GM23338 (cell line): ENCODE measurements around the gene FEM1B. TPM values are rescaled to one million over a fixed set of nuclear protein-coding genes. Genes with fewer than 3 reads are reported as not detected.

ENCODE experiments used
- ATAC-seq: fragments of 200-7000 bp; cut with Tn5 transposase; 3 replicates; pipeline ENCODE4 v1.9.1; 2020
- DNase-seq: peaks from one replicate; pipeline ENCODE4 v3.0.0-alpha.2; 2015; ENCODE audit warnings: low spot score
- H2AFZ ChIP-seq: fragments of 200-600 bp; sonication (generic); 2 replicates; pipeline ENCODE4 v1.8.0; 2016; ENCODE audit warnings: antibody characterized with exemption, mild to moderate bottlenecking, moderate library complexity
- H3F3A ChIP-seq: fragments of 200-600 bp; sonication (generic); replicated peaks from 2 replicates; pipeline ENCODE4 v1.8.0; 2017; ENCODE audit warnings: antibody characterized with exemption, mixed run types, low read depth
- H3K27ac ChIP-seq: fragments of 200-600 bp; sonication (generic); 2 replicates; pipeline ENCODE4 v1.6.1; 2016; ENCODE audit warnings: low read depth
- H3K27me3 ChIP-seq: fragments of 200-600 bp; sonication (generic); 2 replicates; pipeline ENCODE4 v1.8.0; 2016; ENCODE audit warnings: mild to moderate bottlenecking, mixed run types, moderate library complexity; ENCODE audit not compliant: insufficient read depth
- H3K36me3 ChIP-seq: fragments of 200-600 bp; sonication (generic); 2 replicates; pipeline ENCODE4 v1.8.0; 2016; ENCODE audit warnings: mild to moderate bottlenecking; ENCODE audit not compliant: insufficient read depth
- H3K4me1 ChIP-seq: fragments of 200-600 bp; sonication (generic); 2 replicates; pipeline ENCODE4 v1.8.0; 2016; ENCODE audit warnings: mild to moderate bottlenecking, moderate library complexity; ENCODE audit not compliant: insufficient read depth
- H3K4me2 ChIP-seq: fragments of 200-600 bp; sonication (generic); 2 replicates; pipeline ENCODE4 v1.7.1; 2017; ENCODE audit warnings: mixed run types
- H3K4me3 ChIP-seq: fragments of 200-600 bp; sonication (generic); 2 replicates; pipeline ENCODE4 v1.6.1; 2016; ENCODE audit warnings: mixed run types
- H3K79me2 ChIP-seq: fragments of 200-600 bp; sonication (generic); replicated peaks from 2 replicates; pipeline ENCODE4 v1.8.0; 2017; ENCODE audit warnings: mild to moderate bottlenecking; ENCODE audit not compliant: insufficient read depth
- H3K9me2 ChIP-seq: fragments of 200-600 bp; sonication (generic); 2 replicates; pipeline ENCODE4 v1.8.0; 2017; ENCODE audit not compliant: insufficient read depth
- H4K20me1 ChIP-seq: fragments of 200-600 bp; sonication (generic); replicated peaks from 2 replicates; pipeline ENCODE4 v1.8.0; 2017; ENCODE audit warnings: mild to moderate bottlenecking; ENCODE audit not compliant: insufficient read depth
- H3K27ac Mint-ChIP-seq: 2 replicates; pipeline ENCODE4 v1.8.0; 2020; ENCODE audit warnings: inconsistent platforms, mild to moderate bottlenecking, moderate library complexity, mixed read lengths
- H3K27me3 Mint-ChIP-seq: 3 replicates; pipeline ENCODE4 v1.8.0; 2022; ENCODE audit warnings: low read depth, mild to moderate bottlenecking, moderate library complexity, mixed read lengths, inconsistent platforms; ENCODE audit not compliant: insufficient read depth, poor library complexity
- H3K36me3 Mint-ChIP-seq: 3 replicates; pipeline ENCODE4 v1.8.0; 2021; ENCODE audit warnings: low read depth, mild to moderate bottlenecking, inconsistent platforms, moderate library complexity, mixed read lengths
- H3K4me1 Mint-ChIP-seq: 3 replicates; pipeline ENCODE4 v1.8.0; 2020; ENCODE audit warnings: mild to moderate bottlenecking, inconsistent platforms, mixed read lengths
- H3K4me3 Mint-ChIP-seq: 3 replicates; pipeline ENCODE4 v1.8.0; 2021; ENCODE audit warnings: moderate library complexity, mild to moderate bottlenecking, inconsistent platforms, mixed read lengths
- H3K9me3 Mint-ChIP-seq: 3 replicates; pipeline ENCODE4 v1.8.0; 2020; ENCODE audit warnings: moderate library complexity, mild to moderate bottlenecking, inconsistent platforms, mixed read lengths
- CREB1 ChIP-seq: fragments of 250-450 bp; sonication (Bioruptor Pico); IDR thresholded peaks from 2 replicates; pipeline ENCODE4 v1.5.0; 2020; ENCODE audit warnings: low read depth, mild to moderate bottlenecking, moderate library complexity
- CTCF ChIP-seq, 2 experiments: fragments of 200-600 bp in 1 of 2; sonication (generic) in 1 of 2; conservative IDR thresholded peaks; 2 replicates each; pipeline versions ENCODE4 v1.5.1 to v1.6.1; 2016 to 2017; ENCODE audit warnings: antibody characterized with exemption in 2 of 2, low read depth in 2 of 2, mild to moderate bottlenecking in 2 of 2, moderate library complexity in 1 of 2
- EZH2 ChIP-seq: fragments of 200-600 bp; sonication (generic); IDR thresholded peaks from one replicate; pipeline ENCODE4 v1.8.0; 2017; ENCODE audit warnings: antibody characterized with exemption, mild to moderate bottlenecking, low read depth; ENCODE audit not compliant: unreplicated experiment
- EZH2phosphoT487 ChIP-seq: fragments of 200-600 bp; sonication (generic); IDR thresholded peaks from one replicate; pipeline ENCODE4 v1.8.1; 2018; ENCODE audit warnings: antibody characterized with exemption; ENCODE audit not compliant: unreplicated experiment
- JUNB ChIP-seq: IDR thresholded peaks from one replicate; pipeline ENCODE4 v1.6.1; 2016; ENCODE audit warnings: antibody characterized with exemption; ENCODE audit not compliant: unreplicated experiment
- NANOG ChIP-seq: IDR thresholded peaks from 2 replicates; pipeline ENCODE4 v1.6.1; 2016; ENCODE audit warnings: antibody characterized with exemption, borderline replicate concordance
- POLR2AphosphoS5 ChIP-seq: IDR thresholded peaks from 2 replicates; pipeline ENCODE4 v1.6.1; 2016; ENCODE audit warnings: antibody characterized with exemption, low read depth
- REST ChIP-seq: IDR thresholded peaks from one replicate; pipeline ENCODE4 v1.6.1; 2018; ENCODE audit warnings: antibody characterized with exemption; ENCODE audit not compliant: unreplicated experiment
- STAT1 ChIP-seq: IDR thresholded peaks from one replicate; pipeline ENCODE4 v1.6.1; 2016; ENCODE audit warnings: antibody characterized with exemption; ENCODE audit not compliant: unreplicated experiment
- ZNF114 ChIP-seq: fragments of 250-450 bp; sonication (Bioruptor Pico); IDR thresholded peaks from 2 replicates; pipeline ENCODE4 v1.5.0; 2020; ENCODE audit warnings: mild to moderate bottlenecking, moderate library complexity
- ZNF331 ChIP-seq: fragments of 250-450 bp; sonication (Bioruptor Pico); IDR thresholded peaks from 2 replicates; pipeline ENCODE4 v1.5.0; 2020; ENCODE audit warnings: low read depth, mild to moderate bottlenecking, moderate library complexity
- polyA plus RNA-seq: library from polyadenylated mRNA; unstranded; fragments of >200 nt; fragmentation: Nextera tagmentation; extraction: Ambion mirVana; gene quantifications from 2 replicates; pipeline ENCODE4 v1.2.1, GENCODE V29; 2016
- total RNA-seq: library from RNA; depleted of rRNA; stranded (reverse); fragments of >200 nt; shearing (Covaris generic); gene quantifications from 2 replicates; pipeline ENCODE4 v1.2.3, GENCODE V29; 2014
- TF ChIP-seq, protein P1 (sequence below): fragments of 250-450 bp; sonication (Bioruptor Pico); IDR thresholded peaks from 2 replicates; pipeline ENCODE4 v1.5.0; 2020; ENCODE audit warnings: mild to moderate bottlenecking, moderate library complexity
- TF ChIP-seq, protein P2 (sequence below): IDR thresholded peaks from 2 replicates; pipeline ENCODE4 v1.6.1; 2016; ENCODE audit warnings: antibody characterized with exemption

FEM1B gene
- total and polyA plus RNA-seq, 2 experiments from 2014 or later = 13.0 to 82.0 TPM

DNA sequence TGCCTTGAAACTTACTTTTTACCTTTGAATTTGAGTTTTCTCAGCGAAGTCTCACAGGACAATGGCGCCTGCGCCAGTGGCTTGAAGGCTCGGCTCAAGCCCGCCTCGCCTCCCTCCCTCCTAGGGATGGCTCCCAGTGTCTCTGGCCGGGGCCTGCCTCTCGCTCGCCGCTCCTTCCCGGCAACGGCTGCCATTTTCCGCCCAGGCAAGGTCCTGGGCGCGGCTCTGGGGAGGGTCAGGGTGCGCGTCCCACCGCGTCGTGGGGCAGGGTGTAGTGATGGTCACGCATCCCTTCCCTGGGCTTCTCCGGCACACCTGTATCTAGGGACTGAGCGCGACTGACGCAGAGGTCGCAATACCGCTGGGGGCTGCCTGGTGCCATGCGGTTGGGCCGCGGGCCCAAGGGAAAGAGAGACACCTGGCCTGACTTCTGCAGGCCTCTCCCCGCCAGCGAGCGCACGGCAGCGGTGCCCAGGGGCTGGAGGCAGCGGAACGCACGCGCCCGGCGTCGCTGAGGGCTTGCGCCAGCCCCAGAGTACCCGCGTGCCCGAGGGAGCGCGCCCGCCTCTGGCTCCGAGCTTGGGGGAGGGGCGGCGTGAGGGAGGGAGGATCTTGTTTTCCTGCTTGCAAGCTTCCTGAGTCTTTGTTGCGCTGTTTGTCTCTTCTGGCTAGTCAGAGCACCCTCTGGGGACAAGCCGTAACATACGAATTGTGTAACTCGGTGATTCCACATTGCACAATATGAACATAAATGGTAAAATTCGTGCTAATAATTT, 20.7 kb upstream of the FEM1B start:
- peak overlapping the region; percentile 94 for H3K27ac Mint-ChIP-seq

More for the DNA sequence above, 20.7 kb upstream of the FEM1B start:
- H3K27ac ChIP-seq = peak overlapping the region; percentile 95
- no peaks in the 10 kb centered on the region for H3K36me3 ChIP-seq
- H3K4me3 ChIP-seq = peak overlapping the region; percentile 63
- Mint-ChIP-seq H3K4me1 (peaks cover 6% of the 10 kb centered on the region; the same call in 2 of the 3 replicates), H3K36me3 (no peaks in the 10 kb centered on the region), H3K9me3 (no peaks in the 10 kb centered on the region), H3K27me3 (no peaks in the 10 kb centered on the region), H3K4me3 (peak overlapping the region; percentile 71)
- H4K20me1 ChIP-seq = no peaks in the 10 kb centered on the region
- DNase-seq = peak; percentile 95
- peaks cover 4% of the 10 kb centered on the region for H3K4me1 ChIP-seq
- no peaks in the 10 kb centered on the region for H3K27me3 ChIP-seq
- H3K9me2 ChIP-seq = no peaks in the 10 kb centered on the region
- H3K79me2 ChIP-seq = no peaks in the 10 kb centered on the region
- peak; percentile 95 for ATAC-seq
- H3K4me2 ChIP-seq = peak overlapping the region; percentile 82
- no peaks in the 10 kb centered on the region for H3F3A ChIP-seq
- TF ChIP-seq NANOG (no peak), ZNF331 (CRISPR knock-in tag) (no peak), JUNB (no peak), ZNF114 (CRISPR knock-in tag) (no peak), CTCF (conservative IDR thresholded peaks at IDR 0.05; ENCODE audit: low read depth in 2 of 2) (peak in 1 of 2 experiments; percentile 33; a peak in 2 of 4 replicates), REST (no peak), EZH2phosphoT487 (no peak), EZH2 (no peak), POLR2AphosphoS5 (peak; percentile 90), CREB1 (CRISPR knock-in tag) (no peak), STAT1 (no peak)
- TF ChIP-seq, protein P1, sequence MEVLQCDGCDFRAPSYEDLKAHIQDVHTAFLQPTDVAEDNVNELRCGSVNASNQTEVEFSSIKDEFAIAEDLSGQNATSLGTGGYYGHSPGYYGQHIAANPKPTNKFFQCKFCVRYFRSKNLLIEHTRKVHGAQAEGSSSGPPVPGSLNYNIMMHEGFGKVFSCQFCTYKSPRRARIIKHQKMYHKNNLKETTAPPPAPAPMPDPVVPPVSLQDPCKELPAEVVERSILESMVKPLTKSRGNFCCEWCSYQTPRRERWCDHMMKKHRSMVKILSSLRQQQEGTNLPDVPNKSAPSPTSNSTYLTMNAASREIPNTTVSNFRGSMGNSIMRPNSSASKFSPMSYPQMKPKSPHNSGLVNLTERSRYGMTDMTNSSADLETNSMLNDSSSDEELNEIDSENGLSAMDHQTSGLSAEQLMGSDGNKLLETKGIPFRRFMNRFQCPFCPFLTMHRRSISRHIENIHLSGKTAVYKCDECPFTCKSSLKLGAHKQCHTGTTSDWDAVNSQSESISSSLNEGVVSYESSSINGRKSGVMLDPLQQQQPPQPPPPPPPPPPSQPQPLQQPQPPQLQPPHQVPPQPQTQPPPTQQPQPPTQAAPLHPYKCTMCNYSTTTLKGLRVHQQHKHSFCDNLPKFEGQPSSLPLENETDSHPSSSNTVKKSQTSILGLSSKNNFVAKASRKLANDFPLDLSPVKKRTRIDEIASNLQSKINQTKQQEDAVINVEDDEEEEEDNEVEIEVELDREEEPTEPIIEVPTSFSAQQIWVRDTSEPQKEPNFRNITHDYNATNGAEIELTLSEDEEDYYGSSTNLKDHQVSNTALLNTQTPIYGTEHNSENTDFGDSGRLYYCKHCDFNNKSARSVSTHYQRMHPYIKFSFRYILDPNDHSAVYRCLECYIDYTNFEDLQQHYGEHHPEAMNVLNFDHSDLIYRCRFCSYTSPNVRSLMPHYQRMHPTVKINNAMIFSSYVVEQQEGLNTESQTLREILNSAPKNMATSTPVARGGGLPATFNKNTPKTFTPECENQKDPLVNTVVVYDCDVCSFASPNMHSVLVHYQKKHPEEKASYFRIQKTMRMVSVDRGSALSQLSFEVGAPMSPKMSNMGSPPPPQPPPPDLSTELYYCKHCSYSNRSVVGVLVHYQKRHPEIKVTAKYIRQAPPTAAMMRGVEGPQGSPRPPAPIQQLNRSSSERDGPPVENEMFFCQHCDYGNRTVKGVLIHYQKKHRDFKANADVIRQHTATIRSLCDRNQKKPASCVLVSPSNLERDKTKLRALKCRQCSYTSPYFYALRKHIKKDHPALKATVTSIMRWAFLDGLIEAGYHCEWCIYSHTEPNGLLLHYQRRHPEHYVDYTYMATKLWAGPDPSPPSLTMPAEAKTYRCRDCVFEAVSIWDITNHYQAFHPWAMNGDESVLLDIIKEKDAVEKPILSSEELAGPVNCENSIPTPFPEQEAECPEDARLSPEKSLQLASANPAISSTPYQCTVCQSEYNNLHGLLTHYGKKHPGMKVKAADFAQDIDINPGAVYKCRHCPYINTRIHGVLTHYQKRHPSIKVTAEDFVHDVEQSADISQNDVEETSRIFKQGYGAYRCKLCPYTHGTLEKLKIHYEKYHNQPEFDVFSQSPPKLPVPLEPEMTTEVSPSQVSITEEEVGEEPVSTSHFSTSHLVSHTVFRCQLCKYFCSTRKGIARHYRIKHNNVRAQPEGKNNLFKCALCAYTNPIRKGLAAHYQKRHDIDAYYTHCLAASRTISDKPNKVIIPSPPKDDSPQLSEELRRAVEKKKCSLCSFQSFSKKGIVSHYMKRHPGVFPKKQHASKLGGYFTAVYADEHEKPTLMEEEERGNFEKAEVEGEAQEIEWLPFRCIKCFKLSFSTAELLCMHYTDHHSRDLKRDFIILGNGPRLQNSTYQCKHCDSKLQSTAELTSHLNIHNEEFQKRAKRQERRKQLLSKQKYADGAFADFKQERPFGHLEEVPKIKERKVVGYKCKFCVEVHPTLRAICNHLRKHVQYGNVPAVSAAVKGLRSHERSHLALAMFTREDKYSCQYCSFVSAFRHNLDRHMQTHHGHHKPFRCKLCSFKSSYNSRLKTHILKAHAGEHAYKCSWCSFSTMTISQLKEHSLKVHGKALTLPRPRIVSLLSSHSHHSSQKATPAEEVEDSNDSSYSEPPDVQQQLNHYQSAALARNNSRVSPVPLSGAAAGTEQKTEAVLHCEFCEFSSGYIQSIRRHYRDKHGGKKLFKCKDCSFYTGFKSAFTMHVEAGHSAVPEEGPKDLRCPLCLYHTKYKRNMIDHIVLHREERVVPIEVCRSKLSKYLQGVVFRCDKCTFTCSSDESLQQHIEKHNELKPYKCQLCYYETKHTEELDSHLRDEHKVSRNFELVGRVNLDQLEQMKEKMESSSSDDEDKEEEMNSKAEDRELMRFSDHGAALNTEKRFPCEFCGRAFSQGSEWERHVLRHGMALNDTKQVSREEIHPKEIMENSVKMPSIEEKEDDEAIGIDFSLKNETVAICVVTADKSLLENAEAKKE = no peak
- TF ChIP-seq, protein P2, sequence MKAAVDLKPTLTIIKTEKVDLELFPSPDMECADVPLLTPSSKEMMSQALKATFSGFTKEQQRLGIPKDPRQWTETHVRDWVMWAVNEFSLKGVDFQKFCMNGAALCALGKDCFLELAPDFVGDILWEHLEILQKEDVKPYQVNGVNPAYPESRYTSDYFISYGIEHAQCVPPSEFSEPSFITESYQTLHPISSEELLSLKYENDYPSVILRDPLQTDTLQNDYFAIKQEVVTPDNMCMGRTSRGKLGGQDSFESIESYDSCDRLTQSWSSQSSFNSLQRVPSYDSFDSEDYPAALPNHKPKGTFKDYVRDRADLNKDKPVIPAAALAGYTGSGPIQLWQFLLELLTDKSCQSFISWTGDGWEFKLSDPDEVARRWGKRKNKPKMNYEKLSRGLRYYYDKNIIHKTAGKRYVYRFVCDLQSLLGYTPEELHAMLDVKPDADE = no peak
- H2AFZ ChIP-seq = peak overlapping the region; percentile 95
